GM23338 (cell line): ENCODE data around the gene MINDY4. TPM values are rescaled to one million over a fixed set of nuclear protein-coding genes. Genes with fewer than 3 reads are reported as not detected.

Source experiments
- ATAC-seq: fragments of 200-7000 bp; cut with Tn5 transposase; 3 replicates; pipeline ENCODE4 v1.9.1; 2020
- DNase-seq: peaks from one replicate; pipeline ENCODE4 v3.0.0-alpha.2; 2015; ENCODE audit warnings: low spot score
- H2AFZ ChIP-seq: fragments of 200-600 bp; sonication (generic); 2 replicates; pipeline ENCODE4 v1.8.0; 2016; ENCODE audit warnings: antibody characterized with exemption, mild to moderate bottlenecking, moderate library complexity
- H3F3A ChIP-seq: fragments of 200-600 bp; sonication (generic); replicated peaks from 2 replicates; pipeline ENCODE4 v1.8.0; 2017; ENCODE audit warnings: antibody characterized with exemption, mixed run types, low read depth
- H3K27ac ChIP-seq: fragments of 200-600 bp; sonication (generic); 2 replicates; pipeline ENCODE4 v1.6.1; 2016; ENCODE audit warnings: low read depth
- H3K27me3 ChIP-seq: fragments of 200-600 bp; sonication (generic); 2 replicates; pipeline ENCODE4 v1.8.0; 2016; ENCODE audit warnings: mild to moderate bottlenecking, mixed run types, moderate library complexity; ENCODE audit not compliant: insufficient read depth
- H3K36me3 ChIP-seq: fragments of 200-600 bp; sonication (generic); 2 replicates; pipeline ENCODE4 v1.8.0; 2016; ENCODE audit warnings: mild to moderate bottlenecking; ENCODE audit not compliant: insufficient read depth
- H3K4me1 ChIP-seq: fragments of 200-600 bp; sonication (generic); 2 replicates; pipeline ENCODE4 v1.8.0; 2016; ENCODE audit warnings: mild to moderate bottlenecking, moderate library complexity; ENCODE audit not compliant: insufficient read depth
- H3K4me2 ChIP-seq: fragments of 200-600 bp; sonication (generic); 2 replicates; pipeline ENCODE4 v1.7.1; 2017; ENCODE audit warnings: mixed run types
- H3K4me3 ChIP-seq: fragments of 200-600 bp; sonication (generic); 2 replicates; pipeline ENCODE4 v1.6.1; 2016; ENCODE audit warnings: mixed run types
- H3K79me2 ChIP-seq: fragments of 200-600 bp; sonication (generic); replicated peaks from 2 replicates; pipeline ENCODE4 v1.8.0; 2017; ENCODE audit warnings: mild to moderate bottlenecking; ENCODE audit not compliant: insufficient read depth
- H3K9me2 ChIP-seq: fragments of 200-600 bp; sonication (generic); 2 replicates; pipeline ENCODE4 v1.8.0; 2017; ENCODE audit not compliant: insufficient read depth
- H4K20me1 ChIP-seq: fragments of 200-600 bp; sonication (generic); replicated peaks from 2 replicates; pipeline ENCODE4 v1.8.0; 2017; ENCODE audit warnings: mild to moderate bottlenecking; ENCODE audit not compliant: insufficient read depth
- H3K27ac Mint-ChIP-seq: 2 replicates; pipeline ENCODE4 v1.8.0; 2020; ENCODE audit warnings: inconsistent platforms, mild to moderate bottlenecking, moderate library complexity, mixed read lengths
- H3K27me3 Mint-ChIP-seq: 3 replicates; pipeline ENCODE4 v1.8.0; 2022; ENCODE audit warnings: low read depth, mild to moderate bottlenecking, moderate library complexity, mixed read lengths, inconsistent platforms; ENCODE audit not compliant: insufficient read depth, poor library complexity
- H3K36me3 Mint-ChIP-seq: 3 replicates; pipeline ENCODE4 v1.8.0; 2021; ENCODE audit warnings: low read depth, mild to moderate bottlenecking, inconsistent platforms, moderate library complexity, mixed read lengths
- H3K4me1 Mint-ChIP-seq: 3 replicates; pipeline ENCODE4 v1.8.0; 2020; ENCODE audit warnings: mild to moderate bottlenecking, inconsistent platforms, mixed read lengths
- H3K4me3 Mint-ChIP-seq: 3 replicates; pipeline ENCODE4 v1.8.0; 2021; ENCODE audit warnings: moderate library complexity, mild to moderate bottlenecking, inconsistent platforms, mixed read lengths
- H3K9me3 Mint-ChIP-seq: 3 replicates; pipeline ENCODE4 v1.8.0; 2020; ENCODE audit warnings: moderate library complexity, mild to moderate bottlenecking, inconsistent platforms, mixed read lengths
- CREB1 ChIP-seq: fragments of 250-450 bp; sonication (Bioruptor Pico); IDR thresholded peaks from 2 replicates; pipeline ENCODE4 v1.5.0; 2020; ENCODE audit warnings: low read depth, mild to moderate bottlenecking, moderate library complexity
- CTCF ChIP-seq, 2 experiments: fragments of 200-600 bp in 1 of 2; sonication (generic) in 1 of 2; conservative IDR thresholded peaks; 2 replicates each; pipeline versions ENCODE4 v1.5.1 to v1.6.1; 2016 to 2017; ENCODE audit warnings: antibody characterized with exemption in 2 of 2, low read depth in 2 of 2, mild to moderate bottlenecking in 2 of 2, moderate library complexity in 1 of 2
- ETS1 ChIP-seq: IDR thresholded peaks from 2 replicates; pipeline ENCODE4 v1.6.1; 2016; ENCODE audit warnings: antibody characterized with exemption
- EZH2 ChIP-seq: fragments of 200-600 bp; sonication (generic); IDR thresholded peaks from one replicate; pipeline ENCODE4 v1.8.0; 2017; ENCODE audit warnings: antibody characterized with exemption, mild to moderate bottlenecking, low read depth; ENCODE audit not compliant: unreplicated experiment
- EZH2phosphoT487 ChIP-seq: fragments of 200-600 bp; sonication (generic); IDR thresholded peaks from one replicate; pipeline ENCODE4 v1.8.1; 2018; ENCODE audit warnings: antibody characterized with exemption; ENCODE audit not compliant: unreplicated experiment
- JUNB ChIP-seq: IDR thresholded peaks from one replicate; pipeline ENCODE4 v1.6.1; 2016; ENCODE audit warnings: antibody characterized with exemption; ENCODE audit not compliant: unreplicated experiment
- NANOG ChIP-seq: IDR thresholded peaks from 2 replicates; pipeline ENCODE4 v1.6.1; 2016; ENCODE audit warnings: antibody characterized with exemption, borderline replicate concordance
- POLR2AphosphoS5 ChIP-seq: IDR thresholded peaks from 2 replicates; pipeline ENCODE4 v1.6.1; 2016; ENCODE audit warnings: antibody characterized with exemption, low read depth
- STAT1 ChIP-seq: IDR thresholded peaks from one replicate; pipeline ENCODE4 v1.6.1; 2016; ENCODE audit warnings: antibody characterized with exemption; ENCODE audit not compliant: unreplicated experiment
- ZNF114 ChIP-seq: fragments of 250-450 bp; sonication (Bioruptor Pico); IDR thresholded peaks from 2 replicates; pipeline ENCODE4 v1.5.0; 2020; ENCODE audit warnings: mild to moderate bottlenecking, moderate library complexity
- ZNF331 ChIP-seq: fragments of 250-450 bp; sonication (Bioruptor Pico); IDR thresholded peaks from 2 replicates; pipeline ENCODE4 v1.5.0; 2020; ENCODE audit warnings: low read depth, mild to moderate bottlenecking, moderate library complexity
- ZNF462 ChIP-seq: fragments of 250-450 bp; sonication (Bioruptor Pico); IDR thresholded peaks from 2 replicates; pipeline ENCODE4 v1.5.0; 2020; ENCODE audit warnings: mild to moderate bottlenecking, moderate library complexity
- polyA plus RNA-seq: library from polyadenylated mRNA; unstranded; fragments of >200 nt; fragmentation: Nextera tagmentation; extraction: Ambion mirVana; gene quantifications from 2 replicates; pipeline ENCODE4 v1.2.1, GENCODE V29; 2016
- total RNA-seq: library from RNA; depleted of rRNA; stranded (reverse); fragments of >200 nt; shearing (Covaris generic); gene quantifications from 2 replicates; pipeline ENCODE4 v1.2.3, GENCODE V29; 2014
- TF ChIP-seq, protein P1 (sequence below): IDR thresholded peaks from one replicate; pipeline ENCODE4 v1.6.1; 2018; ENCODE audit warnings: antibody characterized with exemption; ENCODE audit not compliant: unreplicated experiment

The MINDY4 gene
- total and polyA plus RNA-seq, 2 experiments from 2014 or later = 1.7 to 4.4 TPM

DNA sequence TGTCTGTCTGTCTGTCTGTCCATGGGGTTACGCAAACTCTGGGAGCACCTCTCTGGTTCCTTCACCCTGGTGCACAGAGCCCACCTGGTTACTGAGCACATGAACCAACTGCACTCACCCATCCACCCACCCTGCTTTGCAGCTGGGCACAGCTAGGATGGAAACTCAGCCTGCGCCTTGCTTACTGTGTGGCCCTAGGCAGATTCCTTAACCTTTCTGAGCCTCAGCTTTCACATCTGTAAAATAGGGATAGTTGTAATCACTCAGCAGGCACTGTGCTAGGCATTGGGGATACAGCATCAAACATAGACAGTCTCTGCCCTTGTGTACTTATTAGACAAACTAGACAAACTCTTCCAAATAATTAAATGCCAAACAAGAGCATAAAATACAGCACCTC is 41.1 kb upstream of the MINDY4 start:
- Mint-ChIP-seq H3K27ac (no peak overlapping the region), H3K4me3 (no peak overlapping the region), H3K9me3 (peaks cover 3% of the 10 kb centered on the region; the same call in 2 of the 3 replicates)

More for the DNA sequence above, 41.1 kb upstream of the MINDY4 start:
- Histone ChIP-seq H3K9me2 (no peaks in the 10 kb centered on the region), H3K4me2 (no peak overlapping the region), H3K4me1 (peaks cover 25% of the 10 kb centered on the region), H3K27ac (no peak overlapping the region), H3F3A (peaks cover 3% of the 10 kb centered on the region; the same call in 1 of the 2 replicates), H3K4me3 (no peak overlapping the region), H4K20me1 (no peaks in the 10 kb centered on the region), H3K79me2 (no peaks in the 10 kb centered on the region), H3K36me3 (no peaks in the 10 kb centered on the region), H3K27me3 (no peaks in the 10 kb centered on the region), H2AFZ (no peak overlapping the region)
- H3K36me3 Mint-ChIP-seq = peaks cover 4% of the 10 kb centered on the region; the same call in 1 of the 3 replicates
- ATAC-seq = no peak
- peaks cover 47% of the 10 kb centered on the region for H3K4me1 Mint-ChIP-seq
- H3K27me3 Mint-ChIP-seq = peaks cover 24% of the 10 kb centered on the region
- TF ChIP-seq ZNF462 (CRISPR knock-in tag) (no peak), ETS1 (no peak), CREB1 (CRISPR knock-in tag) (no peak), EZH2phosphoT487 (no peak), EZH2 (no peak), STAT1 (no peak), CTCF (conservative IDR thresholded peaks at IDR 0.05; ENCODE audit: low read depth in 2 of 2) (no peak), POLR2AphosphoS5 (no peak), ZNF114 (no peak), JUNB (no peak), NANOG (no peak), ZNF331 (CRISPR knock-in tag) (no peak)
- TF ChIP-seq, protein P1, sequence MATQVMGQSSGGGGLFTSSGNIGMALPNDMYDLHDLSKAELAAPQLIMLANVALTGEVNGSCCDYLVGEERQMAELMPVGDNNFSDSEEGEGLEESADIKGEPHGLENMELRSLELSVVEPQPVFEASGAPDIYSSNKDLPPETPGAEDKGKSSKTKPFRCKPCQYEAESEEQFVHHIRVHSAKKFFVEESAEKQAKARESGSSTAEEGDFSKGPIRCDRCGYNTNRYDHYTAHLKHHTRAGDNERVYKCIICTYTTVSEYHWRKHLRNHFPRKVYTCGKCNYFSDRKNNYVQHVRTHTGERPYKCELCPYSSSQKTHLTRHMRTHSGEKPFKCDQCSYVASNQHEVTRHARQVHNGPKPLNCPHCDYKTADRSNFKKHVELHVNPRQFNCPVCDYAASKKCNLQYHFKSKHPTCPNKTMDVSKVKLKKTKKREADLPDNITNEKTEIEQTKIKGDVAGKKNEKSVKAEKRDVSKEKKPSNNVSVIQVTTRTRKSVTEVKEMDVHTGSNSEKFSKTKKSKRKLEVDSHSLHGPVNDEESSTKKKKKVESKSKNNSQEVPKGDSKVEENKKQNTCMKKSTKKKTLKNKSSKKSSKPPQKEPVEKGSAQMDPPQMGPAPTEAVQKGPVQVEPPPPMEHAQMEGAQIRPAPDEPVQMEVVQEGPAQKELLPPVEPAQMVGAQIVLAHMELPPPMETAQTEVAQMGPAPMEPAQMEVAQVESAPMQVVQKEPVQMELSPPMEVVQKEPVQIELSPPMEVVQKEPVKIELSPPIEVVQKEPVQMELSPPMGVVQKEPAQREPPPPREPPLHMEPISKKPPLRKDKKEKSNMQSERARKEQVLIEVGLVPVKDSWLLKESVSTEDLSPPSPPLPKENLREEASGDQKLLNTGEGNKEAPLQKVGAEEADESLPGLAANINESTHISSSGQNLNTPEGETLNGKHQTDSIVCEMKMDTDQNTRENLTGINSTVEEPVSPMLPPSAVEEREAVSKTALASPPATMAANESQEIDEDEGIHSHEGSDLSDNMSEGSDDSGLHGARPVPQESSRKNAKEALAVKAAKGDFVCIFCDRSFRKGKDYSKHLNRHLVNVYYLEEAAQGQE = no peak
- DNase-seq = no peak
